HG03108 (cell line): ENCODE data around the gene P2RY1.

ENCODE experiments used
- ATAC-seq: cut with Tn5 transposase; IDR thresholded peaks from one replicate; pipeline ENCODE4 v1.9.1; 2021; ENCODE audit warnings: moderate library complexity; ENCODE audit not compliant: unreplicated experiment

The P2RY1 gene

GRCh38 chr3:152834776-152835600 is at the start of gene P2RY1:
TSS of gene P2RY1 (plus strand) at chr3:152835131. CDS start at chr3:152835783, 652 bp downstream.
- peak; percentile 72 for ATAC-seq

GRCh38 chr3:152786977-152787681 is 47.8 kb upstream of the P2RY1 start:
- ATAC-seq = no peak

GRCh38 chr3:152790651-152791387 is 44.1 kb upstream of the P2RY1 start:
- ATAC-seq = no peak

- ATAC-seq = no peak
Measured at GRCh38 chr3:152793969-152794368, 41.0 kb upstream of the P2RY1 start.

GRCh38 chr3:152797751-152798432 is 37.0 kb upstream of the P2RY1 start:
- ATAC-seq = no peak

DNA sequence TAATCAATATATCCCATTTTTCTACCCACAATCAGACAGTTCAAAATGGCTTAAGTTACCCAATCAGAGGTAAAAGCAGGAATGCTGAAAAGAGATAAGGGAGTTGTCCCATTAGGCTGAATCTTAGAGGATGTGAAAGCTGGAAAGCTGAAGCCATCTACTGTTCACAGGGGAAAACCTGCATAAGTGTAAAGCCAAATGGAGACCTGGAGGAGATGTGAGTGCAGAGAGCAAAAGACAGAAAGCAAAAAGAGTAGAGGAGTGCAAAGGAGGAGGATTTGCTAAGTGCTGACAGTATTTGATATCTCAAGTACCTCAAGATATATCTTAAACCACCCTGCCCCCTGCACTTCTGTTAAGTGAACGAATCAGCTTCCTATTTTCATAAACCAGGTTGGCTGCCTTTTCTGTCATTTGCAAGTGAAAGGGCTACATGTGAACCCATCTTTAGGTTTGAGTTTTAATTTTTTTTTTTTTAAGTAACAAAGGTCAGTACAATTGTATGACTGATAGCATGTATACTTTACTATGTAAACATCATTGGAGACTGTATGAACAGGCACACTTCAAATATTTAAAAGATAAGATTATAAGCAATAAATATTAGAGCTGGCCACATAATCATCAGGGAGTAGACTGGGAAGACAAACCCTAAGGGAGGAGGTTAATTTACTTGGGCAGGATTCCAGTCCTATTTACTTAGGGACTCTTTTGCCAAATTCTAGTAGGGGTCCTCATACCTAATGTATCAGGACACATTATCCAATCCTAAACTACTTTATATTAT is 22.8 kb upstream of the P2RY1 start:
- ATAC-seq = no peak

GRCh38 chr3:152817400-152817799 is 17.5 kb upstream of the P2RY1 start:
- ATAC-seq = no peak

GRCh38 chr3:152818027-152818426 is 16.9 kb upstream of the P2RY1 start:
- ATAC-seq = no peak

- no peak for ATAC-seq
Measured at GRCh38 chr3:152823173-152823572, 11.8 kb upstream of the P2RY1 start.

GRCh38 chr3:152823781-152824180 is 11.2 kb upstream of the P2RY1 start:
- no peak for ATAC-seq

DNA sequence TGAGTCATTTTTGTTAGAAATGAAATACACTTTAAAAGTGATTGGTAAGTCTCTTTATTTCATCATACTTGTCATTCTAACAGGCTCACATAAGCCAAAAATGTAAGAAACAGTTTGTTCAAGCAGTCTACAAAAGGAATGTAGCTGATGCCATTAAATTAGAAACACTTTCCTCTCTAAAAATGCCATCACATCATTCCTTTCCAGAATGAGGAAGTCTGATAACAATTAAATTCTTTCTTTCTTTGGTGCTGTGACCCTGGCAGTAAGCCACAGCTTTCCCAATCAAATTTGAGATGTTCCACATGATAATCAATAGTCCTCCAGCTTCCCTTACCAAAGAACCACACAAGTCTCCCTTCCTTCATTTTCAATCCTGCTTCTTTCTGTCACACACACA is 9.4 kb upstream of the P2RY1 start:
- ATAC-seq = no peak

- no peak for ATAC-seq
Measured at GRCh38 chr3:152826476-152826875, 8.5 kb upstream of the P2RY1 start.

- no peak for ATAC-seq
Measured at GRCh38 chr3:152827313-152827712, 7.6 kb upstream of the P2RY1 start.

DNA sequence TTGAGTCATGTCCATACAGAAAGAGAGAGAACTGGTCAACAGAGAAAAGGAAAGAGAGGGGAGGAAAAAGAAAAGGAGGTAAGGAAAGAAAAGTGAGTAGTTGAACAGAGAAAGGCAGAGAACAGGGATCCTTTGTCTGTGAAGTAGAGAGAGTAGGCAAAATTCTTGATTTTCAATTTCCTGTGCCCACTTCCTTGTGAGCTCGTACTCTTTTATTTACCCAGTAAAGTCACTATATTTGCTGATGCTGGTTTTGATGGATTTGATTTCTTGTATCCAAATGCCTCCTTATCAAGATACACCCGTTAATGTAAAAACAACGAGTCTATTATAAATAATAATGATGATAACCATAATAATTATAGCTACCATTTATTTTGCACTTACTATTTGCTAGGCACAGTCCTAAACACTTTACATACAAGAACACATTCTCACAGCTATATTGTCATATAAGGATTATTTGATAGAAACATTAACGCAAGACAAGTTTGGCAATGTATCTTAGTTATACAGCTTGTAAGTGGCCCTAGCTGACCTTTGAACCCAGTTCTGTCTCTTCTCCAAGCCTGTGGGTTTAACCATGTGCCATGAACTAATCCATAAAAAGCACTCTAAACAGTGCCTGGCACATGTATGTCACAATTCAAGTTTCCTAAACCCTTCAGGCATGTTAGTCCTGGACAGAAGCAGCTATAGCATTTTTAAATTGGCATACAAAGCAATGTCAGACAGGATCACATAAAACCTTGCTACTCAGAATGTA is 6.7 kb upstream of the P2RY1 start:
- ATAC-seq = no peak

- ATAC-seq = no peak
Measured at GRCh38 chr3:152830245-152830644, 4.7 kb upstream of the P2RY1 start.

- ATAC-seq = no peak
Measured at GRCh38 chr3:152832046-152832445, 2.9 kb upstream of the P2RY1 start.

DNA sequence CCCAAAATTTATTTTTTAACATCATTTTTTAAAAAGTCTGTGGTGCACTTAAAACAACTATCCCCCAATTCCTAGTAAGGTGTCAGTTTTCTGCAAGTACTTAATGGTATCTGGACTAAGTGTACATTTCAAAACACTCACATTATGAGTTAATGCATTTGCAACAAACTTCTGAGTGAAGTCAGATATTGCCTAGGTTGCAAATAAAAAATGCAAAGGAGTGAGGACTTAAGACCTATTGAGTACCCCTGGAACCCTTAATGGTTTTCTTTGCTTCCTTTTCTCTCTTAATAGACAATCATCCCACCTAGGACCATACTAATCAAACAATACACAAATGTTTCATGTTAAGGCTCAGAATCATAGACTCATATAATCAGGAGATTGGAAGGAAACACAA is 1.8 kb upstream of the P2RY1 start:
- no peak for ATAC-seq

GRCh38 chr3:152834191-152834775 is 648 bp upstream of the P2RY1 start:
- ATAC-seq = no peak

DNA sequence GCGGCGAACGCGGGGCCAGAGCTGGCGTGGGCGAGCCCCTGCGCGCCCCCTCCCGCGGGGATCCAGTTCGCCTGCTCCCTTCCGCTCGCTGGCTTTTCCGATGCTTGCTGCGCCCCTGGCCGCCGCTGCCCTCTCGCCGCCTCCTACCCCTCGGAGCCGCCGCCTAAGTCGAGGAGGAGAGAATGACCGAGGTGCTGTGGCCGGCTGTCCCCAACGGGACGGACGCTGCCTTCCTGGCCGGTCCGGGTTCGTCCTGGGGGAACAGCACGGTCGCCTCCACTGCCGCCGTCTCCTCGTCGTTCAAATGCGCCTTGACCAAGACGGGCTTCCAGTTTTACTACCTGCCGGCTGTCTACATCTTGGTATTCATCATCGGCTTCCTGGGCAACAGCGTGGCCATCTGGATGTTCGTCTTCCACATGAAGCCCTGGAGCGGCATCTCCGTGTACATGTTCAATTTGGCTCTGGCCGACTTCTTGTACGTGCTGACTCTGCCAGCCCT is 721 bp downstream of the P2RY1 start:
- ATAC-seq = peak; percentile 14
